ENCODE results near the gene CANT1.

The CANT1 gene

DNA sequence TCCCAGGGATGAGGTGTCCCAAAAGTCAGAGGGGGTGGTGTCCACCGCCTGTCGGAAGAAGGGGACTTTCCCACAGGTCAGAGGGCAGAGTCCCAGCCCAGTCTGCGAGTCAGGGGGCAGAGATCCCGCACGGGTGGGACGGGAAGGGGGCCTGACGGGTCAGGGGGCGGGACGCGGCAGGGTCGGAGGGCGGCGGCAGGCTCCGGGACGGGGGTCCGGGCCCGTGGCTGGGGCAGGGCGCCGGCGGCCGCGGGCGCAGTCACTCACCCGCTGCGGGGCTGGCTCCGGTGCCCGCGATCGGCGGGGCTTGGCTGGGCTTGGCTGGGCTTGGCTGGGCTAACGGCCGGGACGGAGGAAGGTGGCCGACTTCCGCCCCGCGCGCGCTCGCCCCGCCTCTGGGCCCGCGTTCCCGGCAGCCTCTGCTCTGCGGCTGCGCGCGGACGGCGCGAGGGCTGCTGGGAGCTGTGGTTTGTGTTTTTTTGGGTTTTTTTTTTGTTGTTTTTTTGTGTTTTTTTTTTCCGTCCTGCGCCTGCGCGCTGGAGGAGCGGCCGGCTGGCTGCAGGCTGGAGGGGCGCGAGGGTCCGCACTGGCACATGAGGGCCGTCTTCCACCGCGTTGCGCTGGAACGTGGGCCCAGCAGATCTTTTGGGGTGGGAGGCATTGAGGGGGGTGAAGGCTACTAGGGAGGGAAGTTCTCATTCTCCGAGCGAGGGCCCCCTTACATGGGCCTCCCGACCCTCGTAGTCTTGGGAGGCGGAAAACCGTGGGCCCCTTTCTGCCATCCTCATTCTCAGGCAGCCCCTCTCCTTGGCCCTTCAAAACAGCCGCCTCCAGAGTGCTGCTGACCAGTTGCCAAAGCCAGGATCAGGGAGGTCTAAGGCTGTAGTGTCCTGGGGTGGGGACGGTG, at the start of gene CANT1:
Gene CANT1, minus strand, starts transcription at position 368 of the 907 bp plus-strand sequence. CDS start 12,142 bp downstream, outside the sequence.
- H3K4me3 Mint-ChIP-seq, result peak within 1 kb of the TSS; percentile 94 to 95 (median 95)
- H3K36me3 Mint-ChIP-seq (ENCODE audit: low read depth), result peaks cover 8% of the 10 kb centered on the region
- no peaks in the 10 kb centered on the region for H3K27me3 Mint-ChIP-seq (ENCODE audit: low read depth)
- TF ChIP-seq, protein P1, sequence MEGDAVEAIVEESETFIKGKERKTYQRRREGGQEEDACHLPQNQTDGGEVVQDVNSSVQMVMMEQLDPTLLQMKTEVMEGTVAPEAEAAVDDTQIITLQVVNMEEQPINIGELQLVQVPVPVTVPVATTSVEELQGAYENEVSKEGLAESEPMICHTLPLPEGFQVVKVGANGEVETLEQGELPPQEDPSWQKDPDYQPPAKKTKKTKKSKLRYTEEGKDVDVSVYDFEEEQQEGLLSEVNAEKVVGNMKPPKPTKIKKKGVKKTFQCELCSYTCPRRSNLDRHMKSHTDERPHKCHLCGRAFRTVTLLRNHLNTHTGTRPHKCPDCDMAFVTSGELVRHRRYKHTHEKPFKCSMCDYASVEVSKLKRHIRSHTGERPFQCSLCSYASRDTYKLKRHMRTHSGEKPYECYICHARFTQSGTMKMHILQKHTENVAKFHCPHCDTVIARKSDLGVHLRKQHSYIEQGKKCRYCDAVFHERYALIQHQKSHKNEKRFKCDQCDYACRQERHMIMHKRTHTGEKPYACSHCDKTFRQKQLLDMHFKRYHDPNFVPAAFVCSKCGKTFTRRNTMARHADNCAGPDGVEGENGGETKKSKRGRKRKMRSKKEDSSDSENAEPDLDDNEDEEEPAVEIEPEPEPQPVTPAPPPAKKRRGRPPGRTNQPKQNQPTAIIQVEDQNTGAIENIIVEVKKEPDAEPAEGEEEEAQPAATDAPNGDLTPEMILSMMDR (IDR thresholded peaks at IDR 0.05; ENCODE audit: unreplicated experiment in 3 of 3), result no peak
- peak within 1 kb of the TSS; percentile 78 to 94 (median 90) for H3K27ac Mint-ChIP-seq
- H3K4me1 Mint-ChIP-seq, result peaks cover 28% of the 10 kb centered on the region
- peaks cover 12% of the 10 kb centered on the region for H3K9me3 Mint-ChIP-seq

DNA sequence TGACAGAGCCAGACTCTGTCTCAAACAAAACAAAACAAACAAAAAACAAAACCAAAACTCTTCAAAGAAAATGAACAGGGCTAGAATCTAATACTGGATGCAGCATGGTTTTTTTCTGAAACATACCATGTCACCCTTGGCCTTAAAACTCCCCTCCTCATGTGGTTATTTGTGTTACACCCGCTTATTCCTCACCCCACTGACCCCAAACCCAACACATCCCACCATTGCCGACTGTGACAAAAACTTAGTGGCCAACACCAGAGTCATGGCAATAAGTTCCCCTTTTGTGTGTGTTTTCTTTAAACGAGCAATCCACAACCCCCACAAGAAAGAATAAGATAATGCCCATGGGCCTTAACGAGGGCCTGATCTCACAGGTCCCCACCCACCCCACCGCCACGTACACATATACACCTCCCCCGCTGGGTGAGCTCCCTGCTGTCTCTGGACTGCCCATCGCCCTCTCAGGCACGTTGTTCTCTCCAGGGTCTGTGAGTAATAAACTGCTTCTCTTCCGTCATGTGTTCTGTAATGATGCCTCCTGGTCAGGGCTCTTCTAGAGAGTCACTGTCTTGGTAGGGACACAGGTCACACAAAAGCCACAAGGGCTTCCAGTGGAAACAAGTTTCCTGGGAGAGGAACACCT, 48.3 kb upstream of the CANT1 start:
- TF ChIP-seq, protein P1 (IDR thresholded peaks at IDR 0.05; ENCODE audit: unreplicated experiment in 3 of 3), result no peak
- H3K4me3 Mint-ChIP-seq, result no peak overlapping the region
- H3K27me3 Mint-ChIP-seq (ENCODE audit: low read depth), result peaks cover 25% of the 10 kb centered on the region
- no peaks in the 10 kb centered on the region for H3K4me1 Mint-ChIP-seq
- H3K36me3 Mint-ChIP-seq (ENCODE audit: low read depth), result no peaks in the 10 kb centered on the region
- H3K27ac Mint-ChIP-seq, result no peak overlapping the region
- H3K9me3 Mint-ChIP-seq, result peaks cover 24% of the 10 kb centered on the region

DNA sequence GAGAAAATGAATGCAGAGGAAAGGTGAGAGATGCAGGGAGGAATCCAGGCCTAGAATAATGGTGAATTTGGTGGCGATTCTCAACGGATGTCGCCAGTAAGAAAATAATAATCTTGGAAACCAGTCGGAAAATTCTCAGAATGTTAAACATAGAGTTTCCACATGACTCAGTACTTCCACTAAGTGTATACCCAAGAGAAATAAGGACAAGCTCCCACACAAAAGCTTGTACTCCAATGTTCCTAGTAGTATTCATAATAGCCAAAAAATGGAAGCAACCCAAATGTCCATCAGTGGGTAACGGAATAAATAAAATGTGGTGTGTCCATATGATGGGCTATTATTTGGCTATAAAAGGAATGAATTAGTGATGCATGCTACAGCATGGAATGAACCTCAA, 45.6 kb upstream of the CANT1 start:
- Mint-ChIP-seq H3K9me3 (peaks cover 34% of the 10 kb centered on the region), H3K27ac (no peak overlapping the region), H3K27me3 (ENCODE audit: low read depth) (peaks cover 36% of the 10 kb centered on the region), H3K4me3 (no peak overlapping the region), H3K4me1 (no peaks in the 10 kb centered on the region), H3K36me3 (ENCODE audit: low read depth) (no peaks in the 10 kb centered on the region)
- TF ChIP-seq, protein P1 (IDR thresholded peaks at IDR 0.05; ENCODE audit: unreplicated experiment in 3 of 3), result no peak

DNA sequence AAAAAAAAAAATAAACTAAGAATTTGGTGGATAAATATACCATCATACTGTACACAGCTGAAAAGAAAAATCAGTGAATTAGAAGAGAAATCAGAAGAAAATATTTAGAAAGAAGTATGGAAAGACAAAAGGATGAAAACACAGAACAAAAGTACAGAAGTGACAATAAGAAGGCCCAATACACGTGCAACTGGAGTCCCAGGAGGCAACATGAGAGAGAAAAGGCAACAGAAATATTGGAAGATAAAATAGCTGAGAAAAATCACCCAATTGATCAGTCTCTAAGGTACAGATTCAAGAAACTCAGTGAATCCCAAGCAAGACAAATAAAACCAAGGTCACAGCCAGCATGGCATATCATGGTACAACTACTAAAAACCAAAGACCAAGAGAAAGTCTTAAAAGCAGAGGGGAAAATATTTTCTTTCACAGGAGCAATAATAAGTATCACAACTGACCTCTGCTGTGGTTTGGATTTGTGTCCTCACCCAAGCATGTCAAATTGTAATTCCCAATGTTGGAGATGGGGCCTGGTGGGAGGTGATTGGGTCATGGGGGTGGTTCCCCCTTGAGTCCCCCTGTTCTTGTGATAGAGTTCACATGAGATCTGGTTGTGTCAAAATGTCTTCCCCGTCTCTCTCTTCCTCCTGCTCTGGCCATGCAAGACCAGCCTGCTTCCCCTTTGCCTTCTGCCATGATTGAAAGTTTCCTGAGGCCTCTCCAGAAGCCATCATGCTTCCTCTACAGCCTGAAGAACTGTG, 44.8 kb upstream of the CANT1 start:
- TF ChIP-seq, protein P1 (IDR thresholded peaks at IDR 0.05; ENCODE audit: unreplicated experiment in 3 of 3), result no peak
- Mint-ChIP-seq H3K36me3 (ENCODE audit: low read depth) (no peaks in the 10 kb centered on the region), H3K9me3 (peaks cover 34% of the 10 kb centered on the region), H3K27ac (no peak overlapping the region), H3K27me3 (ENCODE audit: low read depth) (peaks cover 40% of the 10 kb centered on the region), H3K4me3 (no peak overlapping the region), H3K4me1 (no peaks in the 10 kb centered on the region)

DNA sequence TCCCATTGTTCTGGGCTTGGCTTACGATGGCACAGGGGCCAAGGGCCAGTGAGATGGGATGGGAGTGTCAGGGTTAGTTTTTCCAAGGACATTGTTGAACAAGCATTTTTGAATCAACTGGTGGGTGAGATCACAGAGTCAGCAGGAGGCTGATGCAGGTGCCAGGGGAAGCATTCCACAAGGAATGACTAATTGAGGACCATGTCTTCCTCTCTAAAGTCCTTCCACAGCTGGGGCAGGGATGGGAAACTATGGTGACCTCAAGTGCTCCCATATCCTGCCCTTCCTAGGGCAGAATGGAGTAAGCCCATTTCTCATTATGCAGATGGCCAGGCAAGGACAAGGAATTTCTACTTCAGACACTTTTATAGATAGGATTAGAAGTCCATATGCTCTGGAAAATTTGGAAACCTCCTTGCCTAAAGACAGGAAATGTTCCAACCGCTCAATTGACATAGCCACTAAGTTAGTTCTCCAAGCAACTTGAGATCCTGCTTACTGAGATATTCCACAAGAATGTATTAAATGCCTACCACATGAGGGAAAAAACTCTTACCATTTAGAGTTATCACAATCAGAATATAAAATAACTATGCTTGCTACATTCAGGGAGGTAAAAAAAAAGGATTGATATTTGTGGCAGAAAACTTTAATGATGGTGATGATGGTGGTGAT, 43.8 kb upstream of the CANT1 start:
- TF ChIP-seq, protein P1 (IDR thresholded peaks at IDR 0.05; ENCODE audit: unreplicated experiment in 3 of 3), result no peak
- no peaks in the 10 kb centered on the region for H3K4me1 Mint-ChIP-seq
- no peak overlapping the region for H3K27ac Mint-ChIP-seq
- no peak overlapping the region for H3K4me3 Mint-ChIP-seq
- H3K36me3 Mint-ChIP-seq (ENCODE audit: low read depth), result no peaks in the 10 kb centered on the region
- H3K27me3 Mint-ChIP-seq (ENCODE audit: low read depth), result peaks cover 42% of the 10 kb centered on the region
- H3K9me3 Mint-ChIP-seq, result peaks cover 31% of the 10 kb centered on the region
